Measurements from ENCODE around the gene TFDP1. TPM values are rescaled to one million over a fixed set of nuclear protein-coding genes. Genes with fewer than 3 reads are reported as not detected.

TFDP1 gene
- total and polyA plus RNA-seq, 2 donors (not counting 1 experiment from before 2014, with no cell fraction given): 44.8 to 115 TPM

DNA sequence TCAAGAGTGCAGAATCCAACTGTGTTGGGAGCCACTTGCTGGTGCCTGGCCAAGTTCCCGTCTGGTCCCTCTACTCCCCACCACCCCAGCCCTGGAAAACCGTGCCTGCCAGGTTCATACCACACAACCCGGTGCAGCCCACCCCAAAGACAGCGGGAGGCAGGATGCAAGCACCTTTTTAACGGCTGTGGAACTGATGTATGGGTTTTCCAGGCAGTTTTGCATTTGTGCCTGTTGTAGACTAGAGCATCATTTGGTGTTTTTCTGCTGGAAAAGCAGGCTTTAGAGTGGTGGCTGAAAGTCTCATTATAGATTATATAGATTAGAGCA, 13.5 kb downstream of the TFDP1 start:
- H3K4me1 ChIP-seq (ENCODE audit: control insufficient read depth, extremely low read depth, insufficient read depth, low read length): no peaks in the 10 kb centered on the region
- H3K27me3 ChIP-seq (ENCODE audit: control insufficient read depth, insufficient read depth, low read length): no peaks in the 10 kb centered on the region
- H4K20me1 ChIP-seq (ENCODE audit: control insufficient read depth, extremely low read depth, insufficient read depth, low read length): peaks cover 2% of the 10 kb centered on the region
- H3K4me3 ChIP-seq (replicated peaks in 1 of 4; ENCODE audit: control extremely low read depth in 1 of 4, insufficient read depth in 1 of 4, low read depth in 3 of 4, low read length in 4 of 4): no peak overlapping the region
- no peak overlapping the region for H3K27ac ChIP-seq (ENCODE audit: insufficient read depth, low read length)
- DNase-seq (ENCODE audit: low read depth in 2 of 2): no peak
- H3K79me2 ChIP-seq (ENCODE audit: control insufficient read depth, insufficient read depth, low read length): peaks cover 88% of the 10 kb centered on the region
- TF ChIP-seq, protein P1, sequence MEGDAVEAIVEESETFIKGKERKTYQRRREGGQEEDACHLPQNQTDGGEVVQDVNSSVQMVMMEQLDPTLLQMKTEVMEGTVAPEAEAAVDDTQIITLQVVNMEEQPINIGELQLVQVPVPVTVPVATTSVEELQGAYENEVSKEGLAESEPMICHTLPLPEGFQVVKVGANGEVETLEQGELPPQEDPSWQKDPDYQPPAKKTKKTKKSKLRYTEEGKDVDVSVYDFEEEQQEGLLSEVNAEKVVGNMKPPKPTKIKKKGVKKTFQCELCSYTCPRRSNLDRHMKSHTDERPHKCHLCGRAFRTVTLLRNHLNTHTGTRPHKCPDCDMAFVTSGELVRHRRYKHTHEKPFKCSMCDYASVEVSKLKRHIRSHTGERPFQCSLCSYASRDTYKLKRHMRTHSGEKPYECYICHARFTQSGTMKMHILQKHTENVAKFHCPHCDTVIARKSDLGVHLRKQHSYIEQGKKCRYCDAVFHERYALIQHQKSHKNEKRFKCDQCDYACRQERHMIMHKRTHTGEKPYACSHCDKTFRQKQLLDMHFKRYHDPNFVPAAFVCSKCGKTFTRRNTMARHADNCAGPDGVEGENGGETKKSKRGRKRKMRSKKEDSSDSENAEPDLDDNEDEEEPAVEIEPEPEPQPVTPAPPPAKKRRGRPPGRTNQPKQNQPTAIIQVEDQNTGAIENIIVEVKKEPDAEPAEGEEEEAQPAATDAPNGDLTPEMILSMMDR (conservative IDR thresholded peaks at IDR 0.05 in 1 of 2, IDR thresholded peaks at IDR 0.05 in 1 of 2; ENCODE audit: low read depth in 1 of 2, low read length in 2 of 2): no peak
- no peak for TF ChIP-seq EZH2 (IDR thresholded peaks at IDR 0.05; ENCODE audit: low read length, missing control alignments)
- no peak overlapping the region for H3K4me2 ChIP-seq (ENCODE audit: extremely low read depth, insufficient read depth, low read length)
- H3K9me3 ChIP-seq (ENCODE audit: control insufficient read depth, insufficient read depth, low read depth, low read length): no peaks in the 10 kb centered on the region
- no peak overlapping the region for H3K9ac ChIP-seq (ENCODE audit: insufficient read depth, low read length)
- H3K36me3 ChIP-seq (ENCODE audit: control insufficient read depth, insufficient read depth, low read length): peaks cover 18% of the 10 kb centered on the region
- no peak overlapping the region for H2AFZ ChIP-seq (ENCODE audit: low read length)

DNA sequence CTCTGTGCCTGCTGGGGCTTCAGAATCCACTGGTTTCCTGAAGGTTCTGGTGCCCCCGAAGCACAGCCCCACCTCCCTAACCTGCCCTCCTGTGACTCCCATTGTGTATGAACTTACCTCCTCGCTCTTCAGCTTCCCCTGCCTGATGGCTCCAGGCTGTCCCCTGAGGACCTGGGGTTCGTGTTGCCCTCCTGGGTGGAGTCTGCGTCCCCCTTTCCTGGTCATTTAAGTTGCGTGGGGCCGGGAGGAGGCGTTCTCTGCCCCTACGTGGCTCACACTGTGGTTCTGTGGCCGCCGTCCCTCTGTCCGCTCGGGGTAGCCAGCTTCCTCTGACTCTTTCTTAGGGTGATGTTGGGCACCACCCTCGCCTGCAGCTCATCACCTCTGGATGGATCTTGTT, 13.9 kb downstream of the TFDP1 start:
- H3K9me3 ChIP-seq (ENCODE audit: control insufficient read depth, insufficient read depth, low read depth, low read length): no peaks in the 10 kb centered on the region
- H3K4me1 ChIP-seq (ENCODE audit: control insufficient read depth, extremely low read depth, insufficient read depth, low read length): no peaks in the 10 kb centered on the region
- no peak overlapping the region for H3K9ac ChIP-seq (ENCODE audit: insufficient read depth, low read length)
- no peak overlapping the region for H3K4me3 ChIP-seq (replicated peaks in 1 of 4; ENCODE audit: control extremely low read depth in 1 of 4, insufficient read depth in 1 of 4, low read depth in 3 of 4, low read length in 4 of 4)
- peaks cover 16% of the 10 kb centered on the region for H3K36me3 ChIP-seq (ENCODE audit: control insufficient read depth, insufficient read depth, low read length)
- peaks cover 2% of the 10 kb centered on the region for H4K20me1 ChIP-seq (ENCODE audit: control insufficient read depth, extremely low read depth, insufficient read depth, low read length)
- no peak for TF ChIP-seq EZH2 (IDR thresholded peaks at IDR 0.05; ENCODE audit: low read length, missing control alignments)
- TF ChIP-seq, protein P1 (conservative IDR thresholded peaks at IDR 0.05 in 1 of 2, IDR thresholded peaks at IDR 0.05 in 1 of 2; ENCODE audit: low read depth in 1 of 2, low read length in 2 of 2): no peak
- no peak overlapping the region for H3K4me2 ChIP-seq (ENCODE audit: extremely low read depth, insufficient read depth, low read length)
- no peaks in the 10 kb centered on the region for H3K27me3 ChIP-seq (ENCODE audit: control insufficient read depth, insufficient read depth, low read length)
- H3K27ac ChIP-seq (ENCODE audit: insufficient read depth, low read length): no peak overlapping the region
- no peak overlapping the region for H2AFZ ChIP-seq (ENCODE audit: low read length)
- H3K79me2 ChIP-seq (ENCODE audit: control insufficient read depth, insufficient read depth, low read length): peaks cover 88% of the 10 kb centered on the region
- no peak for DNase-seq (ENCODE audit: low read depth in 2 of 2)

DNA sequence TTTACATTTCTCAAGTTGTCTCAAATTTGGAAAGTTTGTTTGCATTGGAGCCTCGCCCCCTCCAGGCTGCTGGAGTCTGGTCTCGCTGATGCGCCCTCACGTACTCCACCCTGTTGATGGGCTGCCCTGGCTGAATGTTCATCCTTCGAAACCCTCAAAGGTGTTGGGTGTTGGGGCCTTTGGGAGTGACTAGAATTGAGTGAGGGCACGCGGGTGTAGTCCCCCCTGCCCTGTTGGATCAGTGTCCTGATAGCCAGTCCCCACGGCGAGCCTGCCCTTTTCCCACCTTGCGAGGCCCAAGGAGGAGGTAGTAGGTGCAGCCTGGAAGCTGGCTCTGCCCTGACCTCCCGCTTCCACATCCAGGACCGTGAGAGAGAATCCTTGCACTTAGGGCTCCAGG, 14.8 kb downstream of the TFDP1 start:
- H3K4me3 ChIP-seq (replicated peaks in 1 of 4; ENCODE audit: control extremely low read depth in 1 of 4, insufficient read depth in 1 of 4, low read depth in 3 of 4, low read length in 4 of 4): no peak overlapping the region
- H3K4me2 ChIP-seq (ENCODE audit: extremely low read depth, insufficient read depth, low read length): no peak overlapping the region
- H3K79me2 ChIP-seq (ENCODE audit: control insufficient read depth, insufficient read depth, low read length): peaks cover 89% of the 10 kb centered on the region
- no peak overlapping the region for H3K9ac ChIP-seq (ENCODE audit: insufficient read depth, low read length)
- H4K20me1 ChIP-seq (ENCODE audit: control insufficient read depth, extremely low read depth, insufficient read depth, low read length): peaks cover 2% of the 10 kb centered on the region
- peaks cover 16% of the 10 kb centered on the region for H3K36me3 ChIP-seq (ENCODE audit: control insufficient read depth, insufficient read depth, low read length)
- no peaks in the 10 kb centered on the region for H3K9me3 ChIP-seq (ENCODE audit: control insufficient read depth, insufficient read depth, low read depth, low read length)
- DNase-seq (ENCODE audit: low read depth in 2 of 2): no peak
- H3K27ac ChIP-seq (ENCODE audit: insufficient read depth, low read length): no peak overlapping the region
- H3K27me3 ChIP-seq (ENCODE audit: control insufficient read depth, insufficient read depth, low read length): no peaks in the 10 kb centered on the region
- H2AFZ ChIP-seq (ENCODE audit: low read length): no peak overlapping the region
- TF ChIP-seq EZH2 (IDR thresholded peaks at IDR 0.05; ENCODE audit: low read length, missing control alignments): no peak
- TF ChIP-seq, protein P1 (conservative IDR thresholded peaks at IDR 0.05 in 1 of 2, IDR thresholded peaks at IDR 0.05 in 1 of 2; ENCODE audit: low read depth in 1 of 2, low read length in 2 of 2): no peak
- no peaks in the 10 kb centered on the region for H3K4me1 ChIP-seq (ENCODE audit: control insufficient read depth, extremely low read depth, insufficient read depth, low read length)

Measured in fibroblast of lung (primary cell).